Upper lobe of left lung (tissue), 4 donors: ENCODE results near the gene MAPRE3.

Experiments used
- CTCF ChIP-seq, 6 experiments: fragments of 450-650 bp in 4 of 6; fragments of 200-600 bp in 2 of 6; sonication (generic) in 2 of 6; IDR thresholded peaks; one replicate each; pipeline ENCODE4 v1.5.1; 2016 to 2019; ENCODE audit warnings: antibody characterized with exemption in 6 of 6
- POLR2A ChIP-seq, 4 donors: fragments of 450-650 bp; IDR thresholded peaks; one replicate each; pipeline ENCODE4 v1.5.1; 2016 to 2017; ENCODE audit warnings: antibody characterized with exemption in 4 of 4, mild to moderate bottlenecking in 2 of 4

GRCh38 chr2:27071990-27072830, 101.8 kb downstream of the MAPRE3 start:
- TF ChIP-seq CTCF (IDR thresholded peaks at IDR 0.05) (no peak), POLR2A (IDR thresholded peaks at IDR 0.05) (no peak)
